ENCODE measurements around the gene ILF2.
"Not testable (repeated sequence)": the region's sequence is repeated elsewhere in the genome, so short reads cannot be mapped to it uniquely, and the experiment has no call there.

The ILF2 gene

DNA sequence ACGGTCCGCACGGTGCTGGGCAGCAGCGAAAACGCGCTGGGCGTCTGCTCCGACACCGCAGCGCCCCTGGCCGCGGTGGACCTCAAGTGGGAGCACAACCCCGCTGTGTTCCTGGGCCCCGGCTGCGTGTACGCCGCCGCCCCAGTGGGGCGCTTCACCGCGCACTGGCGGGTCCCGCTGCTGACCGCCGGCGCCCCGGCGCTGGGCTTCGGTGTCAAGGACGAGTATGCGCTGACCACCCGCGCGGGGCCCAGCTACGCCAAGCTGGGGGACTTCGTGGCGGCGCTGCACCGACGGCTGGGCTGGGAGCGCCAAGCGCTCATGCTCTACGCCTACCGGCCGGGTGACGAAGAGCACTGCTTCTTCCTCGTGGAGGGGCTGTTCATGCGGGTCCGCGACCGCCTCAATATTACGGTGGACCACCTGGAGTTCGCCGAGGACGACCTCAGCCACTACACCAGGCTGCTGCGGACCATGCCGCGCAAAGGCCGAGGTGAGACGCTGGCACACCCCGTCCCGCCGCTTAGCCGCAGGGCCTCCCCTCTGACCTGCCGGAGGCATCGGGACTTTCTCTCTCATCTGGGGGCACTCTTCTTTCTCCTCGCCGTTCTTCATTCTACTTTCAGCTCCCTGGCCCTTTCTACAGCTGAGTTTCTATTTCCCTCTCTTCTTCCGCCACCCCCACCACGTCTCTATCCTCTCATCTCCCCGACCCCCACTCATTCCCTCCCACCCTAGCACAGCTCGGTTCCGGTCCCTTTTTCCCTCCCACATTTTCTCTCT lies 8.7 kb upstream of the ILF2 start:
- DNase-seq (ENCODE audit: low spot score): peak; percentile 35

DNA sequence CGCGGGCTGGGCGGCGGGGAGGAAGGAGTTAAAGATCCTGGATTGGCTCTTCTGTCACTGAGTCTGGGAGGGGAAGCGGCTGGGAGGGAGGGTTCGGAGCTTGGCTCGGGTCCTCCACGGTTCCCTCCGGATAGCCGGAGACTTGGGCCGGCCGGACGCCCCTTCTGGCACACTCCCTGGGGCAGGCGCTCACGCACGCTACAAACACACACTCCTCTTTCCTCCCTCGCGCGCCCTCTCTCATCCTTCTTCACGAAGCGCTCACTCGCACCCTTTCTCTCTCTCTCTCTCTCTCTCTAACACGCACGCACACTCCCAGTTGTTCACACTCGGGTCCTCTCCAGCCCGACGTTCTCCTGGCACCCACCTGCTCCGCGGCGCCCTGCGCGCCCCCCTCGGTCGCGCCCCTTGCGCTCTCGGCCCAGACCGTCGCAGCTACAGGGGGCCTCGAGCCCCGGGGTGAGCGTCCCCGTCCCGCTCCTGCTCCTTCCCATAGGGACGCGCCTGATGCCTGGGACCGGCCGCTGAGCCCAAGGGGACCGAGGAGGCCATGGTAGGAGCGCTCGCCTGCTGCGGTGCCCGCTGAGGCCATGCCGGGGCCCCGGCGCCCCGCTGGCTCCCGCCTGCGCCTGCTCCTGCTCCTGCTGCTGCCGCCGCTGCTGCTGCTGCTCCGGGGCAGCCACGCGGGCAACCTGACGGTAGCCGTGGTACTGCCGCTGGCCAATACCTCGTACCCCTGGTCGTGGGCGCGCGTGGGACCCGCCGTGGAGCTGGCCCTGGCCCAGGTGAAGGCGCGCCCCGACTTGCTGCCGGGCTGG lies 7.9 kb upstream of the ILF2 start, which contains the start of gene NPR1:
Gene NPR1 (plus strand): TSS at position 170 of the 818 bp plus-strand sequence. CDS start 421 bp downstream, at position 591.
- peak; percentile 69 for DNase-seq (ENCODE audit: low spot score)

GRCh38 chr1:153677718-153678518 lies 7.1 kb upstream of the ILF2 start:
- DNase-seq (ENCODE audit: low spot score): peak; percentile 79

GRCh38 chr1:153673511-153673910 lies 2.7 kb upstream of the ILF2 start:
- no peak for DNase-seq (ENCODE audit: low spot score)

DNA sequence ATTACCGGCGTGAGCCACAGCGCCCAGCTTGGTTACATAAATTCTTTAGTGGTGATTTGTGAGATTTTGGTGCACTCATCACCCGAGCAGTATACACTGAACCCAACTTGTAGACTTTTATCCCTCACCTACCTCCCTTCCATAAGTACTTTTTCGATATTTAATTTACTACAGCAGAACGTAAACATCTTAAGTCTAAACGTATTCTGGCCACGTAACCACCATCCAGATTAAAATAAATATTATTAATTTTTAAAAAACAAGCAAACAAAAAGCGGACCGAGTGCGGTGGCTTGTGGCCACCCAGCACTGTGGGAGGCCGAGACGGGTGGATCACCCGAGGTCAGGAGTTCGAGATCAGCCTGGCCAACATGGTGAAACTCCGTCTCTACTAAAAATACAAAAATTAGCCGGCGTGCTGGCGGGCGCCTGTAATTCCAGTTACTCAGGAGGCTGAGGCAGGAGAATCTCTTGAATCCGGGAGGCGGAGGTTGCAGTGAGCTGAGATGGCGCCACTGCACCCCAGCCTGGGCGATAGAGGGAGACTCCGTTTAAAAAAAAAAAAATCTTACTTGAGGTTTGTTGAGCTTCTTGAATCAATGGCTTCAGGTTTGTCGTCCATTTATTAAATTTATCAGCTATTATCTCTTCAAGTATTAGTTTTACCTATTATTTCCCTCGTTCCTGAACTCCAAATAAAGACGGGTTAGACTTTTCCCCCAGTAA lies 998 bp upstream of the ILF2 start:
- DNase-seq (ENCODE audit: low spot score): not testable (repeated sequence)

- DNase-seq (ENCODE audit: low spot score): no peak
Observed at GRCh38 chr1:153670257-153670858, 435 bp downstream of the ILF2 start.

DNA sequence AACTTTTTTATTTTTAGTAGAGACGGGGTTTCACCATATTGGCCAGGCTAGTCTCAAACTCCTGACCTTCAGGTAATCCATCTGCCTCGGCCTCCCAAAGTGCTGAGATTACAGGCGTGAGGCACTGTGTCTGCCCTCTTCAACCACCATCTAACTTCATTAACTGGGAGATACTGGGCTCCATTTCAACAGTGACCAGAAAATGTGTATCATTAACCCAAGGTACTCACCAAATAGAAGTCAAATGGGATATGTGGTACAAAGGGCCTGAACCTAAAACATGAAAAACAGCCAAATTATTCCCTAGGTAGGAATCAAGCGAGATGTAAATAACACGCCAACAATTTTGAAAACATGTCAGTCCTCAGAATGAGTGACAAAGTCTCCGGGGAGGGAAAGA lies 1.2 kb downstream of the ILF2 start:
- DNase-seq (ENCODE audit: low spot score): no peak

- DNase-seq (ENCODE audit: low spot score): not testable (repeated sequence)
Observed at GRCh38 chr1:153668672-153669071, 2.1 kb downstream of the ILF2 start.

DNA sequence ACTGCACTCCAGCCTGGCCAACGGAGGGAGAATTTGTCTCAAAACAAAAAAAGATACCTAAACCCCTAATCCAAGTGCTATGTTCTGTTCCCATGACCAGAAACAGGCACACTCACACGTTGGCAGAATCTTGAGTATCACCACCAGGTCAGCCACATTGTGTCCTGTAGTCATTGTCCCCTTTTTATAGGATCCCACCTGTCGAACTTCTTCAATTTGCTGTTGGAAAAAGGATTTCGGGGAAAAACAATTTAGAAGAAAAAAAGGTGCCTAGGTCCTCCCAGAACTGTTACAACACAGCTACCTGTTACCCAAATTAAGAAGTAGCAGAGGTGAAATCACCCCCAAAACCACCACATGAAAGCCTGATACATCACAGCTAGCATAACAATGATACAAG lies 3.4 kb downstream of the ILF2 start:
- no peak for DNase-seq (ENCODE audit: low spot score)

DNA sequence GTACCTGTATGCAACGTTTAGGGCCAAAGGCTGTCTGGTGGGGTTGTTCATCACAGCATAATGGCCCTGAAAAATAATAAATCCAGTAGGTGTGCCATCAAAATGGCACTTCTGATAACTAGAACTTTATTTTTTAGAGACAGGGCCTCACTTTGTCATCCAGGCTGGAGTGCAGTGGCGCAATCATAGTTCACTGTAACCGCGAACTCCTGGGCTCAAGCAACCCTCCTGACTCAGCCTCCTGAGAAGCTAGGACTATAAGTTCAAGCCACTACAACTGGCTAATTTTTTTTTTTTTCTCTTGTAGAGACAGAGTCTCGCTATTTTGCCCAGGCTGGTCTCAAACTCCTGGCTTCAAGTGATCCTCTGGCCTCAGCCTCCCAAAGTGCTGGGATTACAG lies 7.6 kb downstream of the ILF2 start:
- no peak for DNase-seq (ENCODE audit: low spot score)

- no peak for DNase-seq (ENCODE audit: low spot score)
Observed at GRCh38 chr1:153662269-153662668, 8.5 kb downstream of the ILF2 start.

DNA sequence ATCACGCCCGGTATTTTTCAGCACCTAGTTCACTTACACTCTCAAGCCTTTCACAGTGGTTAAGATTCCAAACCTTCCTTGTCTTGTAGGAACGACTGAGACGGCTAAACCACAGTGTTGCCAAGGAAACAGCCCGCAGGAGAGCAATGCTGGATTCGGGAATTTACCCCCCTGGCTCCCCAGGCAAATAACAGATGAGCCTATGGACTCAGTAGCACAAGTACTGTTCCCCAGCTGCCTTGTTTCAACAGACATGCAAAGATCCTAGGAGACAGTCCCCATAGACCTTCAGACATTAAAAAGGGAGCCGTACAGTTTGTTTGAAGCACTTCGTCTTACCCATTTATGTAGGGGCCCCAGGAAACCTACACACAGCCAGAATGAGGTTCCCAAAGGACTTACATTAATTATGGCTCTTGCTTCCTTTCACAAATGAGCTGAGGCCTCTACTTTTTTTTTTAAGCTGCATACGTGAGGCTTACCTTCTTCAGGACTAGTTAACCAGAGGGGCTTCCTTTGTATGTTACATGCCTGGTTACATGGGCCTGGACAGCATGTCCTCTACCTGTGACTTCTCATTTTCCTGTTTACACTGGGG lies 9.6 kb downstream of the ILF2 start:
- DNase-seq (ENCODE audit: low spot score): no peak

- no peak for DNase-seq (ENCODE audit: low spot score)
Observed at GRCh38 chr1:153659656-153660055, 11.1 kb downstream of the ILF2 start.

DNA sequence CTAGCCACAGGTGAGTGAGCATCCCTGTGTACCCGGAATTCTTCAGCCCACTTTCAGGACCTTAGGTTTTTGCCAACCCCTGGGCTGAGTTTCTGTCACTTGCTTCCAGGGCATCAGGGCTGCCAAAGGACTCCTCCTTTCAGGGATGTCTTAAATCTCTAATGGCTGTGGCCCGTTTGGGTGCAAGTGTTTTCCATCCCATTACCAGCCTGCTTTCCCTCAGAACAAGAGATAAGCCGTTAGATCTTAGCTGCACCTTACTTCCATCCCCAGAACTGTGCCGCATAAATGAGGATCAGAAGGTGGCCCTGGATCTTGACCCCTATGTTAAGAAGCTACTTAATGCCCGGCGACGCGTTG lies 11.6 kb downstream of the ILF2 start:
- DNase-seq (ENCODE audit: low spot score): no peak

DNA sequence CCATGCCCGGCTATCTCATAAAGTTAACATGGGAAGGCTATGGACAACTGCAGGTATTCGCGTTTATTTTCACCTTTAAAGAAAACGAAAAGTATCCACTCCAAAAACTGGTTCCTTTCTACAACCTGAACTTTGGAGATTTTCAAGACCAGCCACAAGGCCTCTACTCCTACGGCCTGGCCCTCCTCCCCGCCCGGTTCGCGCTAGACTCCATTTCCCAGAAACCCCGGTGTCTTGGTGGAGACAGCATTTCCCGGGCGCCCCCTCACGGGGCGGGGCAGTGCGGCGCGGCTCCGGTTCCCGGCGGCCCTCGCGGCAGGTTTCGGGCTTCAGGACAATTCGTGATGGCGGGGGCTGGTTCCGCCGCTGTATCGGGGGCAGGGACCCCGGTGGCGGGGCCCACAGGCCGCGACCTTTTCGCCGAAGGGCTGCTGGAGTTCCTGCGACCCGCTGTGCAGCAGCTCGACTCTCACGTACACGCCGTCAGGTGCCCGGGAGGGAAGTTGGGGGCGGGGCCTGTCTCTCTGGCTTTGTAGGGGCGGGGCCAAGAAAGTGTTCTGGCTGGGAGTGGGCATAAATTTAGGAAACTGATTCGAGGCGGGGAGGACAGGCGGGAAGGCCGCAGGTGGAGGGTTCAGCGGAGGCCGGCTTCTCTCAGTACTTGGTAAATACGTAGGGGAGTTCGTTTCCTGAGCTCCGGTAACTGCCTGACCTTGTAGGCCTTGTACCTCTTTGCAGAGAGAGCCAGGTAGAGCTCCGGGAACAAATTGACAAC lies 12.2 kb downstream of the ILF2 start, which contains the start of gene SNAPIN:
Gene SNAPIN (plus strand): TSS at position 304 of the 775 bp plus-strand sequence. CDS start 41 bp downstream, at position 345.
- DNase-seq (ENCODE audit: low spot score): peak; percentile 96

GRCh38 chr1:153655333-153655732 lies 15.5 kb downstream of the ILF2 start:
- no peak for DNase-seq (ENCODE audit: low spot score)

DNA sequence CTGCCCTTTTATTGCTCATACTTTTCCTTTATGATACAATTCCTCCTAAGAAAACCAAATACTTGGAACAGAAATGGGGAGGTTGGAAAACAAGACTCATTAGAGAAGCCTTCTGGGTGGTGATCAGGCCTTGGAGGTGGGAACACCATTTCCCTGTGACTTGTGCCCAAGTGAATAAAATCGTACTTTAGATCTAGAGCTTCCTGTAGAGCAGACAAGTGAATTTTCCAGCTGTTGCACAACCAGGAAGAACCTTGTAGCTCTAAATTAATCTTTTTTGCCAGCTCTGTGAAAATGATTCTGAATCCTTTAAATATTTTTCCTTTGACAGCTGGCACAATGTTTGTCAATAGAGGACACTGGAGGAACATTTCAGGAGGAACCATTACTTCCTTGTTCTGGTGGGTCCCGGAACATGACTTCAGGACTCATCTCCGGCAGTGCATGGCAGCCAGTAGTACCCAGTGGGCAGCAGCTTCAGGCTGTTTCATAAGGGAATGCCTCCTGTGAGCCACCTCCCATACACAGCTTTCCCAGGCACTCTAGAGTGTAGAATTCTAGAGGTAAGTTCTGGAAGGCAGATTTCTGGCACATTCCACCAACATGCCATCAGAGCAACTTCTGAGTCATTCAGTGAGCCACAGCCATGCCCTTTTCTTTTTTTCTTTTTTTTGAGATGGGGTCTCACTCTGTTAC lies 17.8 kb downstream of the ILF2 start:
- peak; percentile 60 for DNase-seq (ENCODE audit: low spot score)

GRCh38 chr1:153651771-153652170 lies 19.0 kb downstream of the ILF2 start:
- DNase-seq (ENCODE audit: low spot score): no peak

DNA sequence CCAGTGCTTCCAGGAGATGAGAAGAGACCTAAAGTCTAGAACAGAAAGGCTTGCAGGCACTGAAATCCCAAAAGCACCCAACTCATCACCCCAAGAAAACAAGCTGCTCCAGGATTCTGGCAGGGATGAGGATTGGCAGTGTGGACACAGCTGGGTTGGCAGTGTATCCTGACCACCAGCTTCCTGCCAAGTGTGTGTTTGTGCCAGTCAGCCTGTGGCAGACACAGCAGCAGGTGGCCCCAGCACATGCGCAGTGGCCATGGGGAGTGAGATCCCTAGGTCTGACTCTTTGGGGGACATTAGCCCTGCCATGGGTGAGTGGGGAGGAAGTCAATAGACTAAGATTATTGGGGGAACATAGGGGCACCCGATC lies 20.9 kb downstream of the ILF2 start:
- no peak for DNase-seq (ENCODE audit: low spot score)

Measured in AG20443 (cell line).